HepG2 (cell line): Measurements from ENCODE around the gene EHD1. TPM values are rescaled to one million over a fixed set of nuclear protein-coding genes. Genes with fewer than 3 reads are reported as not detected.

Experiments used
- BRF2 ChIP-seq: sonication (generic); formaldehyde crosslinking; IDR thresholded peaks from 2 replicates; pipeline ENCODE4 v1.8.1; 2022; ENCODE audit warnings: mild to moderate bottlenecking, missing genetic modification reagents
- E2F5 ChIP-seq: sonication (generic); formaldehyde crosslinking; conservative IDR thresholded peaks from 2 replicates; pipeline ENCODE4 v1.4.0; 2020; ENCODE audit warnings: missing genetic modification reagents
- HNF4A ChIP-seq: sonication (generic); formaldehyde crosslinking; IDR thresholded peaks from 2 replicates; pipeline ENCODE4 v1.4.0; 2020; ENCODE audit warnings: missing genetic modification reagents
- KDM5A ChIP-seq: fragments of 200-600 bp; sonication (generic); IDR thresholded peaks from 2 replicates; pipeline ENCODE4 v1.7.0; 2018; ENCODE audit warnings: antibody characterized with exemption, mild to moderate bottlenecking, low read length, borderline replicate concordance
- NRL ChIP-seq: sonication (generic); formaldehyde crosslinking; IDR thresholded peaks from 2 replicates; pipeline ENCODE4 v1.5.0; 2020; ENCODE audit warnings: missing genetic modification reagents, mild to moderate bottlenecking, moderate library complexity, borderline replicate concordance
- PREB ChIP-seq: sonication (generic); formaldehyde crosslinking; IDR thresholded peaks from 2 replicates; pipeline ENCODE4 v1.4.0; 2020; ENCODE audit warnings: missing genetic modification reagents
- RXRA ChIP-seq: sonication (generic); formaldehyde crosslinking; IDR thresholded peaks from 2 replicates; pipeline ENCODE4 v1.5.1; 2020; ENCODE audit warnings: missing genetic modification reagents
- SMYD3 ChIP-seq: sonication (generic); formaldehyde crosslinking; IDR thresholded peaks from 2 replicates; pipeline ENCODE4 v1.8.1; 2023; ENCODE audit warnings: mild to moderate bottlenecking, missing genetic modification reagents
- SP1 ChIP-seq, 2 experiments: fragments of 450-650 bp in 1 of 2; sonication (generic) in 1 of 2; formaldehyde crosslinking in 1 of 2; IDR thresholded peaks; 2 replicates each; pipeline versions ENCODE4 v1.4.0 to v1.6.1; 2016 to 2020; ENCODE audit warnings: missing genetic modification reagents in 1 of 2
- SP5 ChIP-seq: IDR thresholded peaks from 2 replicates; pipeline ENCODE4 v1.6.1; 2016; ENCODE audit warnings: low read depth, borderline replicate concordance
- TEF ChIP-seq: sonication (generic); formaldehyde crosslinking; IDR thresholded peaks from 2 replicates; pipeline ENCODE4 v1.5.0; 2020; ENCODE audit warnings: missing genetic modification reagents
- ZBTB20 ChIP-seq: sonication (generic); formaldehyde crosslinking; IDR thresholded peaks from 2 replicates; pipeline ENCODE4 v1.8.1; 2023; ENCODE audit warnings: missing genetic modification reagents, low read depth, mild to moderate bottlenecking, borderline replicate concordance
- ZIK1 ChIP-seq: sonication (generic); formaldehyde crosslinking; IDR thresholded peaks from 2 replicates; pipeline ENCODE4 v1.5.0; 2020; ENCODE audit warnings: mild to moderate bottlenecking, low read depth, missing genetic modification reagents, borderline replicate concordance
- ZNF12 ChIP-seq: sonication (generic); formaldehyde crosslinking; IDR thresholded peaks from 2 replicates; pipeline ENCODE4 v1.5.0; 2020; ENCODE audit warnings: missing genetic modification reagents
- ZNF251 ChIP-seq: sonication (generic); formaldehyde crosslinking; IDR thresholded peaks from 2 replicates; pipeline ENCODE4 v1.9.0; 2021; ENCODE audit warnings: mild to moderate bottlenecking, missing genetic modification reagents
- ZNF256 ChIP-seq: sonication (generic); formaldehyde crosslinking; conservative IDR thresholded peaks from 2 replicates; pipeline ENCODE4 v1.4.0; 2020; ENCODE audit warnings: missing genetic modification reagents
- ZNF282 ChIP-seq: fragments of 450-650 bp; IDR thresholded peaks from 2 replicates; pipeline ENCODE4 v1.6.1; 2018; ENCODE audit not compliant: partially characterized antibody
- ZNF337 ChIP-seq: sonication (generic); formaldehyde crosslinking; IDR thresholded peaks from 2 replicates; pipeline ENCODE4 v1.5.1; 2020; ENCODE audit warnings: missing genetic modification reagents, low read depth, mild to moderate bottlenecking, borderline replicate concordance
- ZNF354B ChIP-seq: sonication (generic); formaldehyde crosslinking; IDR thresholded peaks from 2 replicates; pipeline ENCODE4 v1.8.0; 2022; ENCODE audit warnings: mild to moderate bottlenecking, missing genetic modification reagents
- ZNF383 ChIP-seq: sonication (generic); formaldehyde crosslinking; IDR thresholded peaks from 2 replicates; pipeline ENCODE4 v1.4.0; 2020; ENCODE audit warnings: missing genetic modification reagents, mild to moderate bottlenecking, borderline replicate concordance
- ZNF431 ChIP-seq: sonication (generic); formaldehyde crosslinking; IDR thresholded peaks from 2 replicates; pipeline ENCODE4 v1.9.0; 2022; ENCODE audit warnings: missing genetic modification reagents, low read depth, mild to moderate bottlenecking, borderline replicate concordance
- ZNF547 ChIP-seq: sonication (generic); formaldehyde crosslinking; IDR thresholded peaks from 2 replicates; pipeline ENCODE4 v1.5.1; 2020; ENCODE audit warnings: mild to moderate bottlenecking, missing genetic modification reagents
- ZNF639 ChIP-seq: conservative IDR thresholded peaks from 2 replicates; pipeline ENCODE4 v1.6.1; 2018; ENCODE audit warnings: missing genetic modification reagents
- ZNF672 ChIP-seq: sonication (generic); formaldehyde crosslinking; IDR thresholded peaks from 2 replicates; pipeline ENCODE4 v1.8.1; 2022; ENCODE audit warnings: missing genetic modification reagents
- ZNF720 ChIP-seq: sonication (generic); formaldehyde crosslinking; IDR thresholded peaks from 2 replicates; pipeline ENCODE4 v1.4.0; 2020; ENCODE audit warnings: missing genetic modification reagents
- ZNF772 ChIP-seq: sonication (generic); formaldehyde crosslinking; IDR thresholded peaks from 2 replicates; pipeline ENCODE4 v1.5.0; 2020; ENCODE audit warnings: mild to moderate bottlenecking, missing genetic modification reagents
- ZNF775 ChIP-seq: sonication (generic); formaldehyde crosslinking; IDR thresholded peaks from 2 replicates; pipeline ENCODE4 v1.4.0; 2020; ENCODE audit warnings: missing genetic modification reagents, mild to moderate bottlenecking, moderate library complexity, borderline replicate concordance
- ZNF777 ChIP-seq: sonication (generic); formaldehyde crosslinking; IDR thresholded peaks from 2 replicates; pipeline ENCODE4 v1.4.0; 2020; ENCODE audit warnings: missing genetic modification reagents
- polyA plus RNA-seq, 8 experiments: library from polyadenylated mRNA; depleted of rRNA in 3 of 8; stranded (reverse) in 7 of 8; unstranded in 1 of 8; fragments of >200 nt; fragmentation: Illumina TruSeq in 4 of 8; extraction: Trizol in 4 of 8; gene quantifications; 2 replicates each; pipeline versions ENCODE4 v1.2.1 to v1.2.3, GENCODE V29; 2011 to 2016; ENCODE audit warnings: low read depth in 4 of 8, missing spikeins in 1 of 8, mixed read lengths in 1 of 8; ENCODE audit not compliant: insufficient read depth in 1 of 8
- total RNA-seq, 5 experiments: library from RNA; depleted of rRNA; stranded (reverse); fragments of >200 nt; fragmentation: Illumina TruSeq; extraction: Trizol; gene quantifications; 2 replicates each; pipeline ENCODE4 v1.2.3, GENCODE V29; 2016; ENCODE audit warnings: low read depth in 1 of 5

Gene EHD1
- total and polyA plus RNA-seq, 2 of the 13 experiments (the other 11 are each of a cell fraction or from before 2014, with no cell fraction given), result 23.6 to 26.6 TPM

- no peak for TF ChIP-seq TEF (CRISPR knock-in tag)
- TF ChIP-seq ZNF431 (CRISPR knock-in tag), result 0 out of 2 replicates have a peak, but pooled peaks have one; percentile 9
- 0 out of 2 replicates have a peak, but pooled peaks have one; percentile 46 for TF ChIP-seq ZNF337
- 0 out of 2 replicates have a peak, but pooled peaks have one; percentile 89 for TF ChIP-seq ZNF383 (CRISPR knock-in tag)
- peak; percentile 9; the same call in 1 of the 2 replicates for TF ChIP-seq ZBTB20 (CRISPR knock-in tag)
- no peak for TF ChIP-seq PREB (CRISPR knock-in tag)
- no peak for TF ChIP-seq ZNF720 (CRISPR knock-in tag)
- peak; percentile 14 for TF ChIP-seq RXRA (CRISPR knock-in tag)
- no peak for TF ChIP-seq ZNF639 (CRISPR knock-in tag)
- no peak; the same call in 1 of the 2 replicates for TF ChIP-seq ZNF547 (CRISPR knock-in tag)
- no peak for TF ChIP-seq SP1 (IDR thresholded peaks at IDR 0.05)
- no peak for TF ChIP-seq SP1 (CRISPR knock-in tag; IDR thresholded peaks at IDR 0.05)
- no peak for TF ChIP-seq ZNF12 (CRISPR knock-in tag)
- no peak for TF ChIP-seq BRF2 (CRISPR knock-in tag)
- peak; percentile 51; the same call in 1 of the 2 replicates for TF ChIP-seq ZNF775 (CRISPR knock-in tag)
- no peak for TF ChIP-seq SP5 (CRISPR knock-in tag)
- TF ChIP-seq ZNF251 (CRISPR knock-in tag), result no peak
- TF ChIP-seq ZNF282, result no peak
- peak; percentile 64; the same call in 1 of the 2 replicates for TF ChIP-seq ZIK1
- no peak for TF ChIP-seq HNF4A (CRISPR knock-in tag)
- no peak for TF ChIP-seq SMYD3 (CRISPR knock-in tag)
- 0 out of 2 replicates have a peak, but pooled peaks have one; percentile 17 for TF ChIP-seq ZNF256 (CRISPR knock-in tag)
- TF ChIP-seq NRL (CRISPR knock-in tag), result peak; percentile 76
- no peak for TF ChIP-seq ZNF354B (CRISPR knock-in tag)
- peak; percentile 81 for TF ChIP-seq ZNF772 (CRISPR knock-in tag)
- TF ChIP-seq E2F5, result no peak
- no peak for TF ChIP-seq ZNF672 (CRISPR knock-in tag)
- TF ChIP-seq ZNF777 (CRISPR knock-in tag), result no peak
- no peak for TF ChIP-seq KDM5A
Observed at GRCh38 chr11:64878223-64878493, 263 bp downstream of the EHD1 start (continued).
